Thoracic aorta (tissue), 2 donors: ENCODE measurements around the gene COL13A1. TPM values are rescaled to one million over a fixed set of nuclear protein-coding genes. Genes with fewer than 3 reads are reported as not detected.

Source experiments
- ATAC-seq: fragments of 150-250 bp; one replicate; pipeline ENCODE4 v1.8.0; 2017; ENCODE audit warnings: low read depth; ENCODE audit not compliant: insufficient number of reproducible peaks, low FRiP score
- DNase-seq: peaks from one replicate; pipeline ENCODE4 v3.0.0-alpha.2; 2020; ENCODE audit warnings: low spot score
- H3K27ac ChIP-seq, 2 donors: fragments of 200-600 bp; sonication (generic); 1 replicate in 1 of 2; 2 replicates in 1 of 2; pipeline ENCODE4 v1.5.1; 2016; ENCODE audit warnings: mild to moderate bottlenecking in 2 of 2, moderate library complexity in 2 of 2
- H3K27me3 ChIP-seq: fragments of 200-600 bp; sonication (generic); replicated peaks from 2 replicates; pipeline ENCODE4 v1.6.0; 2016; ENCODE audit warnings: mild to moderate bottlenecking; ENCODE audit not compliant: insufficient read depth
- H3K36me3 ChIP-seq: fragments of 200-600 bp; sonication (generic); one replicate; pipeline ENCODE4 v1.5.1; 2016
- H3K4me1 ChIP-seq, 2 donors: fragments of 200-600 bp; sonication (generic); 1 replicate in 1 of 2; 2 replicates in 1 of 2; pipeline versions ENCODE4 v1.5.1 to v1.6.0; 2016; ENCODE audit warnings: low read depth in 2 of 2, mild to moderate bottlenecking in 1 of 2; ENCODE audit not compliant: control insufficient read depth in 1 of 2
- H3K4me3 ChIP-seq: fragments of 200-600 bp; sonication (generic); 2 replicates; pipeline ENCODE4 v1.5.1; 2016; ENCODE audit warnings: mild to moderate bottlenecking
- H3K9me3 ChIP-seq: fragments of 200-600 bp; sonication (generic); 2 replicates; pipeline ENCODE4 v1.5.1; 2016
- total RNA-seq, 2 donors: library from RNA; depleted of rRNA; stranded (reverse); fragments of >200 nt; gene quantifications; one replicate each; pipeline versions ENCODE4 v1.1.0 to v1.2.3, GENCODE V29; 2016
- TF ChIP-seq, protein P1 (sequence below): fragments of 200-600 bp; sonication (generic); IDR thresholded peaks from one replicate; pipeline ENCODE4 v1.5.1; 2019; ENCODE audit warnings: antibody characterized with exemption

The COL13A1 gene
- total RNA-seq, 2 donors from 2014 or later = 23.1 to 34.1 TPM

DNA sequence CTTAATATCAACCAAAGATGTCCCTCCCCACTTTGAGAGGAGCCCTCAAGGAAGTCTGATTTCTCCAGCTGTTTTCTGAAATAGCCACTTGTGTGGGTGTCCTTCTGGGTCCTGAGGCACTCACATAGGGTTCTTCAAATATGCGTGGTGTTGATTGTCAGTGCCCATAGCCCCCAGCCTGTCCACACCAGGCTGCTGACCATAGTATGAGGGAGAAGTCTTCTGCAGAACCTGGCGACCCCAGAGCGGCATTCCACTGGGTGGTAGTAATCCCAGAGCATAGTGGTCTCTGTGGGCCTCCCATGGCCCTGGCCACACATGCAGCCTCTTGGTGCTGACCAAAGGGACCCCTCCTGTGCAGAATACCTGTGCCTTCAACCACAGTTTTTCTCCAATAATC lies 168.3 kb downstream of the COL13A1 start:
- Histone ChIP-seq H3K36me3 (no peaks in the 10 kb centered on the region), H3K9me3 (no peaks in the 10 kb centered on the region), H3K4me1 (peaks cover 4 to 8% of the 10 kb centered on the region in 2 donors), H3K4me3 (no peak overlapping the region), H3K27me3 (no peaks in the 10 kb centered on the region), H3K27ac (no peak overlapping the region)
- no peak for DNase-seq
- TF ChIP-seq, protein P1, sequence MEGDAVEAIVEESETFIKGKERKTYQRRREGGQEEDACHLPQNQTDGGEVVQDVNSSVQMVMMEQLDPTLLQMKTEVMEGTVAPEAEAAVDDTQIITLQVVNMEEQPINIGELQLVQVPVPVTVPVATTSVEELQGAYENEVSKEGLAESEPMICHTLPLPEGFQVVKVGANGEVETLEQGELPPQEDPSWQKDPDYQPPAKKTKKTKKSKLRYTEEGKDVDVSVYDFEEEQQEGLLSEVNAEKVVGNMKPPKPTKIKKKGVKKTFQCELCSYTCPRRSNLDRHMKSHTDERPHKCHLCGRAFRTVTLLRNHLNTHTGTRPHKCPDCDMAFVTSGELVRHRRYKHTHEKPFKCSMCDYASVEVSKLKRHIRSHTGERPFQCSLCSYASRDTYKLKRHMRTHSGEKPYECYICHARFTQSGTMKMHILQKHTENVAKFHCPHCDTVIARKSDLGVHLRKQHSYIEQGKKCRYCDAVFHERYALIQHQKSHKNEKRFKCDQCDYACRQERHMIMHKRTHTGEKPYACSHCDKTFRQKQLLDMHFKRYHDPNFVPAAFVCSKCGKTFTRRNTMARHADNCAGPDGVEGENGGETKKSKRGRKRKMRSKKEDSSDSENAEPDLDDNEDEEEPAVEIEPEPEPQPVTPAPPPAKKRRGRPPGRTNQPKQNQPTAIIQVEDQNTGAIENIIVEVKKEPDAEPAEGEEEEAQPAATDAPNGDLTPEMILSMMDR = no peak
- no peak for ATAC-seq

DNA sequence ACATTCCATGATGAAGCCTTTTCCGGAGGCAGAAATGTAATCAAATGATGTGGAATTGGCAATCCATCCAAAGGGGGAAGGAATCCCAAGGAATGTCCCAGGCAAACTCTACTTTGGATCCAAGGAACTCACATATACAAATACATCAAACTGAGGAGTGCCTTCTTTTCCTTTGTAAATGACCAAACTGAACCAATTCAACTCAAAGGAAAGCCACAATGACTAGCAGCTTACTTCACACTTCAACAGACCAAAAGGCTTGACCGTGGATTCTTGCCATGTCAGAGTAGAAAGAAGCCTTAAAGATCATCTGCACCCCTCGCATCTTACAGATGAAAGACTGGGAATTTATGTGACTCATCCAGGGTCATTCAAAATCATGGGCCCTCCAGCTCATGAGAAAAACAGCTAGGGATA lies 171.3 kb downstream of the COL13A1 start:
- H3K27ac ChIP-seq = no peak overlapping the region
- TF ChIP-seq, protein P1 = no peak
- H3K4me1 ChIP-seq = no peaks in the 10 kb centered on the region
- ATAC-seq (no peak), DNase-seq (no peak)
- H3K9me3 ChIP-seq = peaks cover 2% of the 10 kb centered on the region
- H3K36me3 ChIP-seq = no peaks in the 10 kb centered on the region
- no peak overlapping the region for H3K4me3 ChIP-seq
- H3K27me3 ChIP-seq = no peaks in the 10 kb centered on the region

DNA sequence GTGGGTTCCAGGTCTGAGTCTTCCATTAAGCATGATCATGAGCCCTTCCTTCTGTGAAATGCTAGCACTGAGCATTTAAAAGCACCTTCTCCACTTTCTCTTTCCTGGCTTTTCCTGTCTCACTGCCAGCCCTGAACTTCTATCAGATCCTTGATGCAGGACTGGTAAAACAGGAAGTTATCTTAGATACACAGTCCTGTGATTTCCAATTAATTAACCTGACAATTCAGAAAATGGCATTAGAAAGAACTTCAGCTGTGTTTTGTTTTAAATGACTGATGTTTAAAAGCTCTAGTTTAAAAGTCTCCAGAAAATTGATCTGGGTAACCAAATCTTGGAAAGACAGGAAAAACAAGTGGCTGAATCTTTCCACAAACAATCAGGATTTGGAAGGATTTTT lies 172.0 kb downstream of the COL13A1 start:
- no peak overlapping the region for H3K27ac ChIP-seq
- TF ChIP-seq, protein P1 = no peak
- no peaks in the 10 kb centered on the region for H3K4me1 ChIP-seq
- H3K4me3 ChIP-seq = no peak overlapping the region
- DNase-seq (no peak), ATAC-seq (no peak)
- H3K36me3 ChIP-seq = no peaks in the 10 kb centered on the region
- peaks cover 2% of the 10 kb centered on the region for H3K9me3 ChIP-seq
- no peaks in the 10 kb centered on the region for H3K27me3 ChIP-seq

DNA sequence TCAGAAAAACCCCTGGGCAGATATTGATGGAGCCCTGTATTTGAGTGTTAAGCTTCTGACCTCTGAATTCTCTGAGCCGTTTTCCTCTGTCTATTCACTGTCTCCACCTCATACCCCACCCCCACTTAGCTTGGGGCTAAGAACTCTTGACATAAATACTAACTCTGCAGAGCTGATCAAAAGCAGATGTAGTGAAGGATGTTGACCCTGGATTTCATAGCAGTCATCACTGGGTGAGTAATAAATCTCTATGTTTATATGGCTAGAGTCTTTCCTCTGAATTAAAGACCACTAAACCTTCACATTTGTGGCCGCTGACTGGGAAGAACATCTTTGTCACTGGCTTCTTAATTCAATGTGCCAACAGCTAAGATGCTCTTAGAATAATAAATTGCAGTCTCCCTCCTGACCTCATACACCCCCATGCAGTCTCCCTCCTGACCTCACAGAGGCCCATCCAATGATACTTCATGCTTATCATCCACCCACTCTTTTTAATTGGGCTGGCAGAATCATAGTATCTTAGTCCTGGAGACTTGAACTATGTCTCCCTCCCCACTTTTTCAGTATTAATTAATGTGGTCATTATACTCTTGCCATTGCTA lies 172.9 kb downstream of the COL13A1 start:
- no peak for DNase-seq
- Histone ChIP-seq H3K9me3 (peaks cover 2% of the 10 kb centered on the region), H3K27ac (no peak overlapping the region), H3K4me1 (no peaks in the 10 kb centered on the region), H3K4me3 (no peak overlapping the region), H3K27me3 (no peaks in the 10 kb centered on the region), H3K36me3 (no peaks in the 10 kb centered on the region)
- TF ChIP-seq, protein P1 = no peak
- no peak for ATAC-seq

DNA sequence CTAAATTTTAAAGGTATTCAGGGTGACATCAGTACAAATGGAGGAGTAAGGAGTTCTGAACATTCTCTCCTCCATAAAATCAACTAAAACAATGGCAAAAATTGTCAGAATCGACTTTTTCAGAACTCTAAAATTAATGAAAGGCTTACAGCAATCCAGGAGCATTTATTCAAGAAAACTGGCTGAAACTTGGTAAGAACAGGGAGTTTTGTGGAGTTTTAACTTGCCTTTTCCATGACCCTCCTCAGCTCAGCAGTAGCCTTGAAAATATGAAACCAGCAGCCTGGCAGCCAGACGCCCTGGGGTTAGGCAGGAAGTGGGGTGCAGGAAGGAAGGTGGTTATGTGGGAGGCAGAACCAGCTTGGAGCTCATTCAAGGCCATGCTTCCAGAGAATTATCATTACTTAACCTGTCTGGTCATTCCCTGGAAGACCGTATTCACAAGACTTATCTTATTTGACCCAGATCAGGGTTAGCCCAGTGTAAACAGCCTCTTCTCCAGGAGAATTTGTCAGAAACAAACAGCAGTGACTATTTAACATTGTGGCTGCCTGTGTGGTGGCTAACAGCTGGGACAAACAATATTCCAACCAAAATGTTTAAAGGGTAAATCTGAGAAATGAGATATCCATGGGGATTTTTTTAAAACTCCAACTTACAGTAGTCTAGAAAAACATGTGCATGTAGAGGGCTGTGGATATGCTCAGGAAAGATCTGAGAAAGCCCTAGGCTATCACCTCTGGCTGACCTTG lies 175.3 kb downstream of the COL13A1 start:
- Histone ChIP-seq H3K36me3 (no peaks in the 10 kb centered on the region), H3K9me3 (peaks cover 12% of the 10 kb centered on the region), H3K4me3 (no peak overlapping the region), H3K4me1 (no peaks in the 10 kb centered on the region), H3K27me3 (no peaks in the 10 kb centered on the region), H3K27ac (no peak overlapping the region)
- TF ChIP-seq, protein P1 = no peak
- no peak for DNase-seq
- no peak for ATAC-seq
